Medulla oblongata (tissue), 1 donor: ENCODE measurements around the gene GDPGP1.
"Not testable (repeated sequence)": the region's sequence is repeated elsewhere in the genome, so short reads cannot be mapped to it uniquely, and the experiment has no call there.

Experiments
- DNase-seq: peaks from one replicate; pipeline ENCODE4 v3.0.0-alpha.2; 2015; ENCODE audit errors: extremely low spot score

Gene GDPGP1

GRCh38 chr15:90234096-90234988 lies at the start of gene GDPGP1:
TSS of gene GDPGP1 (plus strand) at chr15:90234209. CDS start at chr15:90240909, 6,700 bp downstream.
- peak; percentile 34 for DNase-seq

- peak; percentile 68 for DNase-seq
These were observed 49.0 kb upstream of the GDPGP1 start for GRCh38 chr15:90184786-90185704.

- peak; percentile 34 for DNase-seq
These were observed 46.6 kb upstream of the GDPGP1 start for GRCh38 chr15:90187257-90187868.

- not testable (repeated sequence) for DNase-seq
These were observed 45.9 kb upstream of the GDPGP1 start for GRCh38 chr15:90188065-90188464.

GRCh38 chr15:90188914-90189748 lies 44.9 kb upstream of the GDPGP1 start:
- DNase-seq: no peak

GRCh38 chr15:90189781-90190467 lies 44.1 kb upstream of the GDPGP1 start:
- DNase-seq: no peak

GRCh38 chr15:90190606-90191343 lies 43.2 kb upstream of the GDPGP1 start:
- no peak for DNase-seq

- DNase-seq: no peak
These were observed 42.7 kb upstream of the GDPGP1 start for GRCh38 chr15:90191344-90191687.

- peak; percentile 90 for DNase-seq
These were observed 42.1 kb upstream of the GDPGP1 start for GRCh38 chr15:90191794-90192509.

- peak; percentile 83 for DNase-seq
These were observed 40.8 kb upstream of the GDPGP1 start for GRCh38 chr15:90192961-90193786.

- no peak for DNase-seq
These were observed 39.4 kb upstream of the GDPGP1 start for GRCh38 chr15:90194655-90195054.

GRCh38 chr15:90200534-90201129 lies 33.4 kb upstream of the GDPGP1 start:
- DNase-seq: peak; percentile 48

- DNase-seq: peak; percentile 84
These were observed 32.7 kb upstream of the GDPGP1 start, which contains the start of gene SEMA4B for GRCh38 chr15:90201130-90201943. TSS of gene SEMA4B (plus strand) at chr15:90201330. CDS start at chr15:90201579, 249 bp downstream.

- no peak for DNase-seq
These were observed 32.0 kb upstream of the GDPGP1 start for GRCh38 chr15:90201944-90202375.

- no peak for DNase-seq
These were observed 31.1 kb upstream of the GDPGP1 start for GRCh38 chr15:90202929-90203328.

GRCh38 chr15:90203473-90203872 lies 30.5 kb upstream of the GDPGP1 start:
- no peak for DNase-seq

- DNase-seq: peak; percentile 43
These were observed 30.1 kb upstream of the GDPGP1 start for GRCh38 chr15:90203922-90204321.
